HG03520 (cell line): Measurements from ENCODE around the gene TEDC1.

ENCODE experiments used
- ATAC-seq: cut with Tn5 transposase; IDR thresholded peaks from one replicate; pipeline ENCODE4 v1.9.1; 2021; ENCODE audit warnings: mild to moderate bottlenecking, moderate library complexity; ENCODE audit not compliant: unreplicated experiment

TEDC1 gene

GRCh38 chr14:105495101-105495989 lies 4.3 kb downstream of the TEDC1 start:
- no peak for ATAC-seq

GRCh38 chr14:105495990-105496830 lies 5.2 kb downstream of the TEDC1 start:
- no peak for ATAC-seq

GRCh38 chr14:105496831-105497591 lies 6.0 kb downstream of the TEDC1 start:
- ATAC-seq = no peak

GRCh38 chr14:105497671-105498429 lies 6.8 kb downstream of the TEDC1 start:
- no peak for ATAC-seq

- ATAC-seq = no peak
Observed at GRCh38 chr14:105498430-105499255, 7.6 kb downstream of the TEDC1 start.

GRCh38 chr14:105499256-105500035 lies 8.4 kb downstream of the TEDC1 start:
- ATAC-seq = no peak

GRCh38 chr14:105500036-105500725 lies 9.1 kb downstream of the TEDC1 start:
- ATAC-seq = no peak

GRCh38 chr14:105500726-105501101 lies 9.7 kb downstream of the TEDC1 start:
- ATAC-seq = no peak

- ATAC-seq = no peak
Observed at GRCh38 chr14:105501504-105502291, 10.7 kb downstream of the TEDC1 start.

- no peak for ATAC-seq
Observed at GRCh38 chr14:105502446-105503295, 11.6 kb downstream of the TEDC1 start.

GRCh38 chr14:105503296-105503640 lies 12.2 kb downstream of the TEDC1 start:
- ATAC-seq = no peak

- no peak for ATAC-seq
Observed at GRCh38 chr14:105503935-105504692, 13.1 kb downstream of the TEDC1 start.

GRCh38 chr14:105505101-105505500 lies 14.1 kb downstream of the TEDC1 start:
- ATAC-seq = no peak

GRCh38 chr14:105507247-105507646 lies 16.2 kb downstream of the TEDC1 start:
- ATAC-seq = no peak

- no peak for ATAC-seq
Observed at GRCh38 chr14:105508069-105508468, 17.0 kb downstream of the TEDC1 start.

- no peak for ATAC-seq
Observed at GRCh38 chr14:105508601-105509000, 17.6 kb downstream of the TEDC1 start.
